HepG2 (cell line): ENCODE measurements around the gene HS3ST5. TPM values are rescaled to one million over a fixed set of nuclear protein-coding genes. Genes with fewer than 3 reads are reported as not detected.

Experiments used
- ATAC-seq: fragments of 200-7000 bp; cut with Tn5 transposase; 3 replicates; pipeline ENCODE4 v1.9.1; 2020; ENCODE audit warnings: mild to moderate bottlenecking, moderate library complexity
- BruUV-seq: library from RNA; stranded (reverse); fragments of 400-500 nt; replicated peaks from 2 replicates; lab custom pipeline; 2021; lab: Mats Ljungman, UMichigan
- CTCF ChIA-PET: fragments of 300-600 bp; formaldehyde crosslinking; extraction: SDS; loops from one replicate; lab custom pipeline; 2021; ENCODE audit warnings: low total read pairs, inconsistent platforms, low intra/inter-chr PET ratio; lab: Yijun Ruan, JAX
- POLR2A ChIA-PET: fragments of 350-600 bp; sonication (Branson Sonifier 250); formaldehyde crosslinking; loops from one replicate; lab custom pipeline; 2020; ENCODE audit warnings: antibody characterized with exemption, inconsistent platforms; lab: Yijun Ruan, JAX
- DNase-seq: peaks from one replicate; pipeline ENCODE4 v3.0.0-alpha.2; 2015; ENCODE audit warnings: low spot score
- FAIRE-seq: peaks from 3 replicates; lab custom pipeline; 2011; peaks lifted over from hg19 to GRCh38; lab: Jason Lieb, UNC
- H2AFZ ChIP-seq: one replicate; pipeline ENCODE4 v1.6.1; 2011; ENCODE audit warnings: low read length, inconsistent platforms
- H3K27ac ChIP-seq: fragments of 300-600 bp; 3 replicates; pipeline ENCODE4 v1.8.0; 2011; ENCODE audit warnings: mixed run types, mild to moderate bottlenecking, mixed read lengths, low read length, inconsistent platforms; ENCODE audit not compliant: insufficient read depth; ENCODE audit errors: extremely low read length
- H3K27me3 ChIP-seq, 2 experiments: fragments of 200-600 bp in 1 of 2; 2 replicates in 1 of 2; 3 replicates in 1 of 2; pipeline versions ENCODE4 v1.6.0 to v1.8.0; 2011; ENCODE audit warnings: low read length in 2 of 2, mild to moderate bottlenecking in 2 of 2, moderate library complexity in 2 of 2, inconsistent platforms in 1 of 2; ENCODE audit not compliant: insufficient read depth in 2 of 2, control insufficient read depth in 1 of 2
- H3K36me3 ChIP-seq, 2 experiments: fragments of 200-600 bp in 1 of 2; replicated peaks in 1 of 2; 2 replicates in 1 of 2; 3 replicates in 1 of 2; pipeline versions ENCODE4 v1.5.1 to v1.8.0; 2011; ENCODE audit warnings: low read length in 2 of 2, inconsistent platforms in 1 of 2; ENCODE audit not compliant: insufficient read depth in 2 of 2, control insufficient read depth in 1 of 2
- H3K4me1 ChIP-seq: 2 replicates; pipeline ENCODE4 v1.5.1; 2012; ENCODE audit warnings: low read length, inconsistent platforms; ENCODE audit not compliant: insufficient read depth
- H3K4me2 ChIP-seq: 2 replicates; pipeline ENCODE4 v1.6.0; 2011; ENCODE audit warnings: low read depth, low read length, inconsistent platforms
- H3K4me3 ChIP-seq, 3 experiments: fragments of 200-600 bp in 1 of 3; sonication (generic), shearing (Covaris generic) in 1 of 3; replicated peaks in 1 of 3; 2 replicates each; pipeline ENCODE4 v1.5.1; 2011 to 2016; ENCODE audit warnings: low read length in 3 of 3, inconsistent platforms in 2 of 3, low read depth in 2 of 3, mild to moderate bottlenecking in 2 of 3, control low read depth in 1 of 3, mixed read lengths in 1 of 3; ENCODE audit not compliant: insufficient read depth in 1 of 3
- H3K79me2 ChIP-seq: one replicate; pipeline ENCODE4 v1.6.1; 2011; ENCODE audit warnings: low read length, inconsistent platforms; ENCODE audit not compliant: insufficient read depth
- H3K9ac ChIP-seq: 2 replicates; pipeline ENCODE4 v1.6.0; 2011; ENCODE audit warnings: mild to moderate bottlenecking, low read depth, low read length, inconsistent platforms; ENCODE audit not compliant: insufficient read depth
- H3K9me3 ChIP-seq: 2 replicates; pipeline ENCODE4 v1.5.1; 2012; ENCODE audit warnings: mild to moderate bottlenecking, low read length
- H4K20me1 ChIP-seq: 2 replicates; pipeline ENCODE4 v1.6.0; 2011; ENCODE audit warnings: inconsistent platforms, mild to moderate bottlenecking, low read length, moderate library complexity; ENCODE audit not compliant: insufficient read depth
- ASH2L ChIP-seq: fragments of 300-600, 200-600 bp; sonication (generic); IDR thresholded peaks from 2 replicates; pipeline ENCODE4 v1.7.0; 2017; ENCODE audit warnings: low read depth, mild to moderate bottlenecking, moderate library complexity, mixed read lengths, low read length; ENCODE audit not compliant: insufficient read length
- DNMT3B ChIP-seq: conservative IDR thresholded peaks from 2 replicates; pipeline ENCODE4 v1.6.1; 2016; ENCODE audit warnings: missing biosample characterization, control low read depth
- E2F5 ChIP-seq: sonication (generic); formaldehyde crosslinking; conservative IDR thresholded peaks from 2 replicates; pipeline ENCODE4 v1.4.0; 2020; ENCODE audit warnings: missing genetic modification reagents
- ELF1 ChIP-seq: sonication (generic); formaldehyde crosslinking; IDR thresholded peaks from 2 replicates; pipeline ENCODE4 v1.4.0; 2020; ENCODE audit warnings: missing genetic modification reagents
- EP300 ChIP-seq, 3 experiments: sonication (generic) in 1 of 3; formaldehyde crosslinking in 1 of 3; IDR thresholded peaks; 2 replicates each; pipeline versions ENCODE4 v1.5.1 to v1.6.1; 2011 to 2020; ENCODE audit warnings: low read depth in 2 of 3, low read length in 2 of 3, borderline replicate concordance in 1 of 3, improper control_type of control experiment in 1 of 3, mild to moderate bottlenecking in 1 of 3, missing genetic modification reagents in 1 of 3, moderate library complexity in 1 of 3
- GATA4 ChIP-seq: sonication (generic); IDR thresholded peaks from 2 replicates; pipeline ENCODE4 v1.6.1; 2016; ENCODE audit warnings: antibody characterized with exemption, low read depth, borderline replicate concordance
- GZF1 ChIP-seq: sonication (generic); formaldehyde crosslinking; IDR thresholded peaks from 2 replicates; pipeline ENCODE4 v1.5.1; 2020; ENCODE audit warnings: mild to moderate bottlenecking, missing genetic modification reagents
- HDAC6 ChIP-seq: fragments of 200-600 bp; sonication (generic); IDR thresholded peaks from 2 replicates; pipeline ENCODE4 v1.7.0; 2017; ENCODE audit warnings: mild to moderate bottlenecking, antibody characterized with exemption, low read length, low read depth
- HIVEP1 ChIP-seq: sonication (generic); formaldehyde crosslinking; IDR thresholded peaks from 2 replicates; pipeline ENCODE4 v1.4.0; 2020; ENCODE audit warnings: mild to moderate bottlenecking, missing genetic modification reagents
- HNRNPLL ChIP-seq: fragments of 200-400 bp; formaldehyde crosslinking; IDR thresholded peaks from 2 replicates; pipeline ENCODE4 v1.6.1; 2017; ENCODE audit warnings: mild to moderate bottlenecking, low read depth, low read length; ENCODE audit not compliant: poor library complexity, severe bottlenecking
- ISL2 ChIP-seq: sonication (generic); formaldehyde crosslinking; IDR thresholded peaks from 2 replicates; pipeline ENCODE4 v1.5.0; 2020; ENCODE audit warnings: missing genetic modification reagents
- MED1 ChIP-seq: sonication (generic); formaldehyde crosslinking; IDR thresholded peaks from 2 replicates; pipeline ENCODE4 v1.4.0; 2020; ENCODE audit warnings: missing genetic modification reagents
- NR2F2 ChIP-seq: IDR thresholded peaks from 2 replicates; pipeline ENCODE4 v1.6.1; 2012; ENCODE audit warnings: low read depth, inconsistent platforms, borderline replicate concordance
- POGZ ChIP-seq: sonication (generic); formaldehyde crosslinking; IDR thresholded peaks from 2 replicates; pipeline ENCODE4 v1.4.0; 2020; ENCODE audit warnings: mild to moderate bottlenecking, missing genetic modification reagents
- REXO4 ChIP-seq: sonication (generic); formaldehyde crosslinking; IDR thresholded peaks from 2 replicates; pipeline ENCODE4 v1.8.0; 2022; ENCODE audit warnings: missing genetic modification reagents, mild to moderate bottlenecking, borderline replicate concordance
- SIN3B ChIP-seq: fragments of 150-350 bp; IDR thresholded peaks from 2 replicates; pipeline ENCODE4 v1.6.1; 2014; ENCODE audit warnings: low read length
- TFAP4 ChIP-seq: sonication (generic); IDR thresholded peaks from 2 replicates; pipeline ENCODE4 v1.6.1; 2016; ENCODE audit warnings: low read depth, borderline replicate concordance
- ZNF513 ChIP-seq: sonication (generic); formaldehyde crosslinking; conservative IDR thresholded peaks from 2 replicates; pipeline ENCODE4 v1.5.0; 2020; ENCODE audit warnings: missing genetic modification reagents
- WGBS: methylation state at CpG from one replicate; pipeline ENCODE4 v1.1.6; 2017; ENCODE audit warnings: low lambda C conversion rate; 5-methylcytosine and 5-hydroxymethylcytosine counted together
- in situ Hi-C: cut with HindIII; loops from 2 replicates; pipeline ENCODE4 v1.10.0; 2017; ENCODE audit warnings: low pct_unique_long_range_greater_than_20kb; ENCODE audit not compliant: extremely low pct_ligation_motif_present
- intact Hi-C: fragments of 100-400 bp; cut with micrococcal nuclease; formaldehyde crosslinking; loops from one replicate; pipeline ENCODE4 v1.10.0; 2022; ENCODE audit not compliant: unreplicated experiment
- polyA plus RNA-seq, 8 experiments: library from polyadenylated mRNA; depleted of rRNA in 3 of 8; stranded (reverse) in 7 of 8; unstranded in 1 of 8; fragments of >200 nt; fragmentation: Illumina TruSeq in 4 of 8; extraction: Trizol in 4 of 8; gene quantifications; 2 replicates each; pipeline versions ENCODE4 v1.2.1 to v1.2.3, GENCODE V29; 2011 to 2016; ENCODE audit warnings: low read depth in 4 of 8, missing spikeins in 1 of 8, mixed read lengths in 1 of 8; ENCODE audit not compliant: insufficient read depth in 1 of 8
- total RNA-seq, 5 experiments: library from RNA; depleted of rRNA; stranded (reverse); fragments of >200 nt; fragmentation: Illumina TruSeq; extraction: Trizol; gene quantifications; 2 replicates each; pipeline ENCODE4 v1.2.3, GENCODE V29; 2016; ENCODE audit warnings: low read depth in 1 of 5

HS3ST5 gene
- total and polyA plus RNA-seq, 2 of the 13 experiments (the other 11 are each of a cell fraction or from before 2014, with no cell fraction given): 1.1 to 1.6 TPM

GRCh38 chr6:114170958-114171387 is 171.8 kb downstream of the HS3ST5 start:
- intact Hi-C loops (loop anchor here (5.0 kb wide), 1 partner anchor 171 kb away; the partner anchor contains the start of gene HS3ST5), in situ Hi-C loops (no loop called here)
- H3K4me3 ChIP-seq: peak overlapping the region in 2 of 3 experiments; percentile 2 to 33; a peak in 1 of 6 replicates
- no TSS peak for BruUV-seq
- H3K9ac ChIP-seq: peak overlapping the region; percentile 60
- ATAC-seq (peak; percentile 47), DNase-seq (peak; percentile 82), FAIRE-seq (no peak)
- H3K9me3 ChIP-seq: no peaks in the 10 kb centered on the region
- no peaks in the 10 kb centered on the region for H4K20me1 ChIP-seq
- no peaks in the 10 kb centered on the region; a peak in 1 of 5 replicates for H3K27me3 ChIP-seq
- peaks cover 4% of the 10 kb centered on the region for H3K79me2 ChIP-seq
- ChIA-PET POLR2A (interaction anchor here (1.0 to 6.5 kb wide), 3 partner anchors 27 to 170 kb away, joined by 3 to 72 read pairs (median 5); no protein-coding TSS in a partner anchor), CTCF (no interaction called here)
- H3K27ac ChIP-seq: peak overlapping the region; percentile 99
- WGBS: 0% methylated on average over 1 of the region's 1 CpG
- H3K36me3 ChIP-seq: no peaks in the 10 kb centered on the region; a peak in 1 of 5 replicates
- peaks cover 74% of the 10 kb centered on the region for H3K4me1 ChIP-seq
- peak overlapping the region; percentile 87 for H3K4me2 ChIP-seq
- H2AFZ ChIP-seq: no peak overlapping the region
- TF ChIP-seq MED1 (CRISPR knock-in tag): peak; percentile 65
- TF ChIP-seq E2F5 (CRISPR knock-in tag): no peak
- no peak for TF ChIP-seq ELF1
- TF ChIP-seq ASH2L: peak; percentile 68
- TF ChIP-seq TFAP4: no peak
- TF ChIP-seq NR2F2: peak; percentile 79
- TF ChIP-seq HDAC6: no peak
- TF ChIP-seq ZNF513 (CRISPR knock-in tag): no peak
- TF ChIP-seq HNRNPLL: no peak
- TF ChIP-seq DNMT3B (CRISPR knock-in tag): no peak
- TF ChIP-seq POGZ (CRISPR knock-in tag): no peak
- TF ChIP-seq GZF1 (CRISPR knock-in tag): no peak
- TF ChIP-seq SIN3B: no peak
- TF ChIP-seq EP300 (IDR thresholded peaks at IDR 0.05; ENCODE audit: low read depth in 2 of 2, low read length in 2 of 2): peak in 1 of 2 experiments; percentile 94; a peak in 2 of 4 replicates
- TF ChIP-seq EP300 (CRISPR knock-in tag; IDR thresholded peaks at IDR 0.05; ENCODE audit: borderline replicate concordance): peak; percentile 54; the same call in 1 of the 2 replicates
- peak; percentile 81 for TF ChIP-seq ISL2 (CRISPR knock-in tag)
- peak; percentile 81; the same call in 1 of the 2 replicates for TF ChIP-seq GATA4
- no peak for TF ChIP-seq REXO4 (CRISPR knock-in tag)
- TF ChIP-seq HIVEP1 (CRISPR knock-in tag): no peak
